Adipocyte (in vitro differentiated cells): ENCODE results near the gene RFC4.

Experiments
- DNase-seq: peaks from one replicate; pipeline ENCODE4 v3.0.0-alpha.2; 2015; ENCODE audit warnings: low read depth
- H3K27me3 ChIP-seq: replicated peaks from 2 replicates; pipeline ENCODE4 v1.7.0; 2013; ENCODE audit warnings: mild to moderate bottlenecking, low read length, moderate library complexity; ENCODE audit not compliant: control insufficient read depth, insufficient read depth
- H3K36me3 ChIP-seq: 2 replicates; pipeline ENCODE4 v1.7.0; 2013; ENCODE audit warnings: low read length, mild to moderate bottlenecking, moderate library complexity; ENCODE audit not compliant: control insufficient read depth, insufficient read depth, severe bottlenecking
- H3K4me1 ChIP-seq: 2 replicates; pipeline ENCODE4 v1.7.0; 2013; ENCODE audit warnings: mild to moderate bottlenecking, low read length, moderate library complexity; ENCODE audit not compliant: control insufficient read depth, insufficient read depth
- H3K4me3 ChIP-seq: 2 replicates; pipeline ENCODE4 v1.7.0; 2013; ENCODE audit warnings: mild to moderate bottlenecking, low read length, moderate library complexity
- H3K9ac ChIP-seq: 2 replicates; pipeline ENCODE4 v1.7.0; 2013; ENCODE audit warnings: mild to moderate bottlenecking, low read length, moderate library complexity
- H3K9me3 ChIP-seq: 2 replicates; pipeline ENCODE4 v1.7.0; 2013; ENCODE audit warnings: mild to moderate bottlenecking, low read length, moderate library complexity; ENCODE audit not compliant: control insufficient read depth

The RFC4 gene

DNA sequence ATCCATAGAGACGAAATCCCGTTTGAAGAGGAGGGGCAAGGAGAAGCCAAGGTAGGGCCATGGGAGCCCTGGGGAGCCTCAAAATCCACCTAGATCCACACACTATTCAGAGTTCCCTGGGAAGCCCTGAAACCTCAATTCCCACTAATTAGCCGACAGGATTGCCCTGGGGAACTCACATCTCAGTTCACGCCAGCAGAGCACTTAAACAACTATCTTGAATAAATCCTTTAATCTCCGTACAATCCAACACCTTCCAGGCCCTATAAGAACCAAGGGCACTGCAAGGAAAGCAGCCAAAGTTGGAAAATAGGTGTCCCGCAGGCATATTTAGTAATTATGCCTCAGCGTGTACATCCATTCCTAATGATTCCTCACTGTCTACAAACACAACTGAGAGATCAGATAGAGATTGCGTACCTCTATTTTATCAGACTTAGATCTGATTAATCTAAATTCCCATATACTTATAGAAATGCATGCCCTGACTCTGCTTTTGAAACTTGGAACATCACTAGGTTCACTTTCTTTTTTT, 48.5 kb downstream of the RFC4 start:
- Histone ChIP-seq H3K9ac (no peak overlapping the region), H3K9me3 (no peaks in the 10 kb centered on the region), H3K4me1 (peaks cover 4% of the 10 kb centered on the region), H3K27me3 (no peaks in the 10 kb centered on the region), H3K4me3 (no peak overlapping the region), H3K36me3 (no peaks in the 10 kb centered on the region)
- DNase-seq = no peak

DNA sequence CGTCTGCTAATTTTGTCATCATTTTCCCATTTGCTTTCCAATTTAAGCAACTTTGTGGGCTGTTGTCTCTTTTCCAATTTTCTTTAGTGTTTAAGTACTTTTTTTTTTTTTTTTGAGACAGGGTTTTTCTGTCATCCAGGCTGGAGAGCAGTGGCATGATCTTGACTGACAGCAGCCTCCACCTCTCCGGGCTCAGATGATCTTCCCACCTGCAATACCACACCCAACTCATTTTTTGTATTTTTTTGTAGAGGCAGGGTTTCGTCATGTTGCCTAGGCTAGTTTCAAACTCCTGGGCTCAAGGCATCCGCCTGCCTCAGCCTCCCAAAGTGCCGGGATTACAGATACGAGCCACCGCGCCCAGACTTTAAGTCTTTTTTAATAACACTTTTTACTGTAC, 49.1 kb downstream of the RFC4 start:
- Histone ChIP-seq H3K4me1 (peaks cover 4% of the 10 kb centered on the region), H3K4me3 (no peak overlapping the region), H3K9me3 (no peaks in the 10 kb centered on the region), H3K27me3 (no peaks in the 10 kb centered on the region), H3K36me3 (no peaks in the 10 kb centered on the region), H3K9ac (no peak overlapping the region)
- no peak for DNase-seq

DNA sequence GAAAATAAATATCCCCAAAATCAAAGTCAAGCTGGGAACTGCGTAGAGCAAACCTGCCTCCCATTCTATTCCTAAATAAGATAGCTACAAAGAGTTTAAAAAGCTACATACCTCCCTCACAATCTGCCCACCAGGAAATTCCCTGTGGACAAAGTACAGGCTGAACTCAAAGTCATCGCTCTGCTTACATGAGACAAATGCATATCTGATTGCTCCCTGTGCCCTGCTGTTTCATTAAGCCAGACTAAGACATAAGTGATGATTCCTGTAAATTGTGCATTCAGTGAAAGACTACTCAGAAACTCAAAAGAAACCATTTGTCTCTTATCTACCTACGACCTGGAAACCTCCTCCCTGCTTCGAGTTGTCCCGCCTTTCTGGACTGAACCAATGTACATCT, 51.4 kb downstream of the RFC4 start:
- H3K9ac ChIP-seq = no peak overlapping the region
- no peaks in the 10 kb centered on the region for H3K9me3 ChIP-seq
- no peaks in the 10 kb centered on the region for H3K27me3 ChIP-seq
- no peak for DNase-seq
- H3K4me3 ChIP-seq = no peak overlapping the region
- H3K4me1 ChIP-seq = peaks cover 4% of the 10 kb centered on the region
- no peaks in the 10 kb centered on the region for H3K36me3 ChIP-seq

DNA sequence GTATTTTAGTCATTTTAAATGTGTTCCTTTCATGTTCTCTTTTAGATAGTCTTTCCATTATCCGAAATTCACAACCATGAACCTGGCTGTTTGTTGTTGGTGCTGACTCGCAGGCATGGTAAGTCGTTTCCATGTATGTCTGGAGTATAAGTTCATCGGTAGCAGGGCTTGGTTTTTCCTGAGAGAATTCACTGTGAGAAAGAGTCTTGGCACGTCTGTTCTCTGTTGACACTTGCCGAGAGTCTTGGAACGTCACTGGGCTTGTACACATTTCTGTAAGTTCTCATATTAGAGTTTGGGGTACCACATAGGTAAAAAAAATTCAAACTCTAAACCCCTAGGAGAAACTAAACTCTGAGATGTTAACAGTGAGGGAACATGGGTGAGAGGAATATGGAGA, 52.3 kb downstream of the RFC4 start:
- no peaks in the 10 kb centered on the region for H3K27me3 ChIP-seq
- no peaks in the 10 kb centered on the region for H3K9me3 ChIP-seq
- DNase-seq = no peak
- H3K36me3 ChIP-seq = no peaks in the 10 kb centered on the region
- no peak overlapping the region for H3K4me3 ChIP-seq
- H3K4me1 ChIP-seq = peaks cover 4% of the 10 kb centered on the region
- H3K9ac ChIP-seq = no peak overlapping the region

DNA sequence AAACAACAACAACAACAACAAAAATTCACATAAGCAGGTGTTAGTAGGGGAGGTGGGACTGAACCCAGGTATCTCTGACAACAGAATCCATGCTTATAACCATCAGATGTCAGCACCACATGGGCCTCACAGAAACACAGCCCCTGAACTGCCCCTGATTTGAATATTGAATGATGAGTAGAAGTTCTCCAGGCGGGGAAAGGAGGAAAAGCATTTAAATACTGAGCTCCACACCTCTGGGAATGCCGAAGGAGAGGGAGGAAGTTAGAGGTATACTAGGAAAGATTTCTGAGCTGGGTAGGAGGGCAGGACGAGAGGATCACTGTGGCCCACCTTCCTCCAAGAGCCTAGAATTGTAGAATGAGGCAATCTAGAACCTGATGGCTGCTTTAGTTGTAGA, 54.8 kb downstream of the RFC4 start:
- Histone ChIP-seq H3K4me1 (peaks cover 4% of the 10 kb centered on the region), H3K36me3 (no peaks in the 10 kb centered on the region), H3K9me3 (no peaks in the 10 kb centered on the region), H3K27me3 (no peaks in the 10 kb centered on the region), H3K4me3 (no peak overlapping the region), H3K9ac (no peak overlapping the region)
- no peak for DNase-seq

DNA sequence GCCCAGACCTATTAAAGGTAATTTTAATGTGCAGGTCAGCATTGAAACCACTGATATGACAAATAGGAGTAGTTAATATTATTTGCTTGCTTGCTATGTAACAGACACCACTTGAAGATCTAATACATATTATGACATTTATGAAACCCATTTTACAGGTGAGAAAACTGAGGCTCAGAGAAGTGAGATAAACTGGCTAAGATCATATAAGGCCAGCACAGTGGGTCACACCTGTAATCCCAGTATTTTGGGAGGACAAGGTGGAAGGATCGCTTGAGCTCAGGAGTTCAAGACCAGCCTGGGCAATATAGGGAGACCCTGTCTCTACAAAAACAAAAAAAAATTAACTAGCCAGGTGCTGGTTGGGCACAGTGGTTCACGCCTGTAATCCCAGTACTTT, 56.0 kb downstream of the RFC4 start:
- Histone ChIP-seq H3K9me3 (no peaks in the 10 kb centered on the region), H3K36me3 (no peaks in the 10 kb centered on the region), H3K4me1 (peaks cover 8% of the 10 kb centered on the region), H3K4me3 (no peak overlapping the region), H3K27me3 (no peaks in the 10 kb centered on the region), H3K9ac (no peak overlapping the region)
- no peak for DNase-seq

DNA sequence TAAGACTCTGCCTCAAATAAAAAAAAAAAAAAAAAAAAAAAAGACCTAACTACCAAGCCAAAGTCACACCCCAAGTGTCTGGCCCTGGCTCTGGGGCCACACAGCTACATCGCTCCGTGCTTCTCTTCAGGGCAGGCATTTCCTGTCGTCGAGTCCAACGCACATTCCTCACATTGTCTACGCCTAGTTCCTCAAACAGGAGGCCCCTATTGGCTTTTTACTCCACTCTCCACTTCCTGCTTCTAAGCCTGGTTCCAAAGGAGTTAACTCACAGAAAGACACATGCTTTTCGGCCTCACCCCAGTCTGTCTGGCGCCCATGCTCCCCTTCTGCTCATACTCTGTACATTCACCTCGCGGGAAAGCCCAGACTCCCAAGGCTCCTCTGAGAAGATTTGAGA, 60.3 kb downstream of the RFC4 start:
- H3K36me3 ChIP-seq = no peaks in the 10 kb centered on the region
- peaks cover 6% of the 10 kb centered on the region for H3K27me3 ChIP-seq
- no peak overlapping the region for H3K4me3 ChIP-seq
- DNase-seq = peak; percentile 16
- H3K9me3 ChIP-seq = no peaks in the 10 kb centered on the region
- peaks cover 4% of the 10 kb centered on the region for H3K4me1 ChIP-seq
- peak overlapping the region; percentile 39 for H3K9ac ChIP-seq

DNA sequence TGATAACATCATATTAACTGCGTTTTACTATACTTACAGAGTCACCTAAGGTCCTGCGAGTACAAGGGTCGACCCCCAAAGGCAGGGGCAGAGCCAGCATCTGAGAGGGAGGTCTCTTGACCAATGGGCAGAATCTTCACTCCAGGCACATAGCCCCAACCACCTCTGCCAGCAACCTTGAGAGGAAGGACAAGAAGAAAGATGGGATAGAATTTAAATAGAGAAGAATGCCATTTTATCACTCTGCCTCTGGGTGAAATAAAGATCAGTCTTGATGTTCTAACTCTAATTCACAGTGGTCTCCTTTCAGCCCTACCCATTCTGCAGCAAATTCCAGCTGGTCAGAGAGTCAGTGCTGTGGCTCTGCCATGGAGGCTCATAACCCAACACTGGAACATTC, 62.6 kb downstream of the RFC4 start:
- Histone ChIP-seq H3K36me3 (no peaks in the 10 kb centered on the region), H3K9ac (no peak overlapping the region), H3K9me3 (no peaks in the 10 kb centered on the region), H3K4me3 (no peak overlapping the region), H3K27me3 (peaks cover 6% of the 10 kb centered on the region), H3K4me1 (peaks cover 4% of the 10 kb centered on the region)
- DNase-seq = no peak

DNA sequence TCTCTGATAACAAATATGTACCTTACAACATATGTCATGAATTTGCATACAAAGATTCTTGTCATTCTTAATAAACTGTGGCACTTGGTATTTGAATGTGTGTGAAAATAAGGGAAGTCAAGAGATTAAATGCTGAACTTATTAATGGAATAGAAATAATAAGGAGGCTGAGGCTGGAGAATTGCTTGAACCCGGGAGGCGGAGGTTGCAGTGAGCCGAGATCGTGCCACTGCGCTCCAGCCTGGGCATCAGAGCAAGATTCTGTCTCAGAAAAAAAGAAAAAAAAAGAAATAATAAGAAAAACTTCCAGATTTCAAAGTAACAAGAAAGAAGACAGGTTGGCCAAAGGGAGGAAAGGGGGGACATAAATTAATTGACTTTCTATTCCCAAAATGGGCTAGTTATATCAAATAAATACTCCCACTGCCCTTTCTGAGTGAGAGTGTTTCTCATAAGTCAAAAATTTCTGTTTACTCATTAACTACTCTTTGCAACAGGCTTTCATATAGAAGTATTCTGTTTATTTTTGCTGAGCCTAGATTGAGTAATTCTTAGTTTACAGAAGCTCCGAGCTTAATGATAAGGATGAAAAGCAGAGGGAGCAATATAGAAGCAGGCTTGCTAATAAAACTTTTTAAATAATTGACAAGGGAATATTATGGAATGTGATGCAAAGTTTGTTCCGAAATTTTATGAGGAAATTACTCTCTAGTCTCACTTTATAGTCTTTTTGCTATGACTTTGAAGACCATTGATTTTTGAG, 63.5 kb downstream of the RFC4 start:
- Histone ChIP-seq H3K36me3 (no peaks in the 10 kb centered on the region), H3K9me3 (no peaks in the 10 kb centered on the region), H3K4me3 (no peak overlapping the region), H3K27me3 (peaks cover 6% of the 10 kb centered on the region), H3K9ac (no peak overlapping the region), H3K4me1 (peaks cover 4% of the 10 kb centered on the region)
- DNase-seq = no peak
